Body of pancreas (tissue), 4 donors: ENCODE measurements around the gene DNM2. TPM values are rescaled to one million over a fixed set of nuclear protein-coding genes. Genes with fewer than 3 reads are reported as not detected.

Experiments used
- ATAC-seq: fragments of 150-250 bp; one replicate; pipeline ENCODE4 v1.9.1; 2016
- DNase-seq, 4 donors: peaks; one replicate each; pipeline ENCODE4 v3.0.0-alpha.2; 2019
- H3K27ac ChIP-seq, 4 donors: fragments of 200-600 bp; sonication (generic); 1 replicate in 3 of 4; 2 replicates in 1 of 4; pipeline versions ENCODE4 v1.5.1 to v1.6.1; 2016 to 2019; ENCODE audit warnings: mild to moderate bottlenecking in 1 of 4, mixed read lengths in 1 of 4, moderate library complexity in 1 of 4
- H3K27me3 ChIP-seq, 2 donors: fragments of 200-600 bp; sonication (generic); one replicate each; pipeline ENCODE4 v1.6.0; 2016; ENCODE audit warnings: mild to moderate bottlenecking in 1 of 2
- H3K36me3 ChIP-seq, 2 donors: fragments of 200-600 bp; sonication (generic); replicated peaks in 1 of 2; 2 replicates each; pipeline ENCODE4 v1.5.1; 2016; ENCODE audit warnings: low read depth in 2 of 2; ENCODE audit not compliant: insufficient read depth in 1 of 2
- H3K4me1 ChIP-seq: fragments of 200-600 bp; sonication (generic); one replicate; pipeline ENCODE4 v1.6.0; 2016
- H3K4me3 ChIP-seq, 2 donors: fragments of 200-600 bp; sonication (generic); 1 replicate in 1 of 2; 2 replicates in 1 of 2; pipeline ENCODE4 v1.5.1; 2016 to 2019
- H3K9me3 ChIP-seq, 3 donors: fragments of 200-600 bp; sonication (generic); 1 replicate in 2 of 3; 2 replicates in 1 of 3; pipeline ENCODE4 v1.5.1; 2016
- POLR2A ChIP-seq, 3 donors: fragments of 450-650 bp; IDR thresholded peaks; one replicate each; pipeline ENCODE4 v1.6.1; 2016; ENCODE audit warnings: antibody characterized with exemption in 3 of 3, mild to moderate bottlenecking in 2 of 3
- WGBS, 2 donors: methylation state at CpG; one replicate each; pipeline ENCODE4 v1.1.5; 2017; 5-methylcytosine and 5-hydroxymethylcytosine counted together
- intact Hi-C: fragments of 100-400 bp; cut with DNase I; formaldehyde crosslinking; loops from one replicate; pipeline ENCODE4 v1.15.1; 2023
- total RNA-seq, 2 donors: library from RNA; depleted of rRNA; stranded (reverse); fragments of >200 nt; gene quantifications; one replicate each; pipeline ENCODE4 v1.1.0, GENCODE V29; 2016
- TF ChIP-seq, protein P1 (sequence below), 7 experiments: fragments of 450-650 bp in 4 of 7; fragments of 200-600 bp in 3 of 7; sonication (generic) in 3 of 7; IDR thresholded peaks; one replicate each; pipeline ENCODE4 v1.5.1; 2016 to 2019; ENCODE audit warnings: antibody characterized with exemption in 7 of 7

Gene DNM2
- total RNA-seq, 2 donors from 2014 or later, result 98.6 to 158 TPM

DNA sequence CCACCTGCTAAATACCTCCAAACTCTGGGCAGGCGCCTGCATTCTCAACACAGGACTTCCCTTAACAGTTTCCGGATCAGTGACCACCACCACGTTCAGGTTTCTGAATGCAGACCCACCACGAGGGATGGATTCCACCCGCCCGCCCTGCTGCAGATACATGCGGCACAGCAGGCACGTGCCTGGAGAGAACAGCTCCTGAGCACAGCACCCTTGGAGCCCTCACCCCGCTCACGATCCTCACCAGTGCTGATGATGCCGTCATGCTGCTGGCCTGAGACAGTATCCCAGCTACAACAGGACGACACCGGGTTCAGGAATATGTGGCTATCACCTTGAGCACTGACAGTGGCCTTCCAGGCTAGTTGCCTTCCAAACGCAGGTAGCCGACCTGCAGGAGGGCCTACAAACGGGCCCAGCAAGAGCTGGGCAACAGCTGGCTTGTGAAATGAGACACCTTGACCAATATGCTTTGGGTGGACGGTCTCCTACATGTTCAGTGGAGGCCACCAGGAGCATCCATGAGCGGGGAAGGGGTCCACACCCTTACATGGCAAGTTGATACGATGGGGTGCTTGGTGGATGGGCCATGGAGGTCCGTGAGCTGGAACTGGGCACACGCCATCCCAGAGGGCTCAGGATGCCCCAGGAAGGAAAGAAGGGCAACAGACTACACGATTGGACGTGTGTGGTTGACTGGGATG lies 26.5 kb upstream of the DNM2 start:
- no peak overlapping the region for H3K27ac ChIP-seq
- no peaks in the 10 kb centered on the region for H3K9me3 ChIP-seq
- intact Hi-C loops, result no loop called here
- H3K4me1 ChIP-seq, result peaks cover 13% of the 10 kb centered on the region
- peaks cover 0 to 24% of the 10 kb centered on the region in 2 donors for H3K36me3 ChIP-seq
- no peaks in the 10 kb centered on the region for H3K27me3 ChIP-seq
- 83 to 87% methylated on average over 15 to 23 of the region's 23 CpGs for WGBS, 2 donors
- H3K4me3 ChIP-seq, result no peak overlapping the region
- TF ChIP-seq, protein P1, sequence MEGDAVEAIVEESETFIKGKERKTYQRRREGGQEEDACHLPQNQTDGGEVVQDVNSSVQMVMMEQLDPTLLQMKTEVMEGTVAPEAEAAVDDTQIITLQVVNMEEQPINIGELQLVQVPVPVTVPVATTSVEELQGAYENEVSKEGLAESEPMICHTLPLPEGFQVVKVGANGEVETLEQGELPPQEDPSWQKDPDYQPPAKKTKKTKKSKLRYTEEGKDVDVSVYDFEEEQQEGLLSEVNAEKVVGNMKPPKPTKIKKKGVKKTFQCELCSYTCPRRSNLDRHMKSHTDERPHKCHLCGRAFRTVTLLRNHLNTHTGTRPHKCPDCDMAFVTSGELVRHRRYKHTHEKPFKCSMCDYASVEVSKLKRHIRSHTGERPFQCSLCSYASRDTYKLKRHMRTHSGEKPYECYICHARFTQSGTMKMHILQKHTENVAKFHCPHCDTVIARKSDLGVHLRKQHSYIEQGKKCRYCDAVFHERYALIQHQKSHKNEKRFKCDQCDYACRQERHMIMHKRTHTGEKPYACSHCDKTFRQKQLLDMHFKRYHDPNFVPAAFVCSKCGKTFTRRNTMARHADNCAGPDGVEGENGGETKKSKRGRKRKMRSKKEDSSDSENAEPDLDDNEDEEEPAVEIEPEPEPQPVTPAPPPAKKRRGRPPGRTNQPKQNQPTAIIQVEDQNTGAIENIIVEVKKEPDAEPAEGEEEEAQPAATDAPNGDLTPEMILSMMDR (IDR thresholded peaks at IDR 0.05), result no peak
- TF ChIP-seq POLR2A (IDR thresholded peaks at IDR 0.05), result no peak
- ATAC-seq, result no peak
- no peak for DNase-seq

DNA sequence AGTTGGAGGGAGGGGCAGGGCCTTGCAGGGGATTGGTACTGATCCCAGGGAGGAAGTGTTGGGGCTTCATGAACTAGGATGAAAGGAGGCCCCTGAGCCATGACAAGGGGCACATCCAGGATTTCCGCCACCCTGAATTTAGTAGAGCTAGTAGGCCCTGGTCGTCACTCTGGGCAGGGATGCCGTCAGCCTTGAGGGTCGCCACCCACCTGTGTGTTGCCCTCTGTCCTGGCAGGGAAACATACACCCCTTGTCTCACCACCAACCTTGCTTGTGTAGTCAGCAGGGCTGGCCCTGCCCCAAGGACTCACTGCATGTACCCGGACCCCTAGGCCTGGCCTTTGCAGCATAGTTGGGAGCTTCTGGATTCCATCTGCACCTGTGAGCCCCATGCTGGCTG lies 26.0 kb upstream of the DNM2 start:
- ATAC-seq, result no peak
- H3K36me3 ChIP-seq, result peaks cover 0 to 21% of the 10 kb centered on the region in 2 donors
- no peak for TF ChIP-seq POLR2A (IDR thresholded peaks at IDR 0.05)
- TF ChIP-seq, protein P1 (IDR thresholded peaks at IDR 0.05), result no peak

DNA sequence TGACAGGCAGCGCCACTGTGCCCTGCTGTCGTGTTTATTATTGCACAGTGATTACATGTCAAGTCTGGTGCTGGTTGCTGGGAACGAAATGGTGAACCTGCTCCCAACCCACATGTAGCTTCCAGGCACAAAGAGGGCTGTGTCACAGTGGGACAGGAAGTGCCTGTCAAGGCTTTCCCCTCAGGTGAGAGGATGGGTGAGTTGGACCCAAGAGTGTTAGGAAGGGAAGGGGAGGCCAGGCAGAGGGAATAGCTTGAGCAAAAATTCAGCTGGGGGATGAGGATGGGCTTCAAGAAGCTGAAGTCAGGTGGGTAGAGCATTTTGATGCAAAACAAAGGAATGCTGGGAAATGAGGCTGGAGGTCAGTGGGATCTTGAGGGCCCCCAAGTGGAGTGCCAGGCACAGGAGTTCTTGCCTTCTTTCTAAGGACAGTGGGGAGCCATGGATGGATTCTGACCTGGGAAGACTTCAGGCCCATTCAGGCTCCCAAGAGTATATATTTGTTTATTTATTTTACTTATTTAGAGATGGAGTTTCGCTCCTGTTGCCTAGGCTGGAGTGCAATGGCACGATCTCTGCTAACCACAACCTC lies 25.1 kb upstream of the DNM2 start:
- no peak for DNase-seq
- Histone ChIP-seq H3K9me3 (no peaks in the 10 kb centered on the region), H3K4me1 (peaks cover 13% of the 10 kb centered on the region), H3K27me3 (no peaks in the 10 kb centered on the region), H3K27ac (no peak overlapping the region), H3K36me3 (peaks cover 0 to 15% of the 10 kb centered on the region in 2 donors), H3K4me3 (no peak overlapping the region)
- TF ChIP-seq POLR2A (IDR thresholded peaks at IDR 0.05), result no peak
- TF ChIP-seq, protein P1 (IDR thresholded peaks at IDR 0.05), result no peak
- 77 to 89% methylated on average over 3 to 5 of the region's 5 CpGs for WGBS, 2 donors
- ATAC-seq, result no peak
- intact Hi-C loops, result no loop called here

More for the DNA sequence above, 26.0 kb upstream of the DNM2 start:
- H3K4me1 ChIP-seq, result peaks cover 13% of the 10 kb centered on the region
- H3K9me3 ChIP-seq, result no peaks in the 10 kb centered on the region
- no peak for DNase-seq
- intact Hi-C loops, result no loop called here
- WGBS, 2 donors, result 73 to 97% methylated on average over 5 of the region's 5 CpGs
- H3K27me3 ChIP-seq, result no peaks in the 10 kb centered on the region
- H3K4me3 ChIP-seq, result no peak overlapping the region
- no peak overlapping the region for H3K27ac ChIP-seq

DNA sequence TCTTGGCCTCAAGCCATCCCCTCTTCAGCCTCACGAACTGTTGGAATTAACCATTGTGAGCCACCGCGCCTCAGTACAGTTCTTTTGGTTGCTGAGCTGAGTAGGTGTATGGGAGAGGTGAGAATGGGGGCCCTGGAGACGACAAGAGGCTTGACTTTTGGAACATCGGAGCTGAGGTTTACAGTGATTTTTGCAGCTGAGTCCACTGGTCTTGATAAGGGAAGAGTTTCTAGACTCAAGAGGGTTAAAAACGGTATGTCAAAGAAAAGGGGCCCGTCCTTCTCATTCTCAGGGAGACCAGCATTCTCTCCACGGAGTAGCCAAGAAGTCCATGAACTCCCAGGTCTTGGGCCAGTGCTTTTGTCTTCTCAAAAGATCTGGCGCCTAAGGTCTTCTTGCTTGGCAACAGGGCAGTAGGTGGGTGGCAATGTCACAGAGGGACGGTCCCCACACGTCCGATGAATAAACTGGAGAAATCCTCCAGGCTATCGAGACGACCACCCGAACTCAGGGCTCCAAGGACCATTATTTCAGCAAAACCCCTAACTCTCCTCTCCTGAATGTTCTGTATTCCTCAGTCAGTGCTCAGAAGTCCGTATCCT lies 23.1 kb upstream of the DNM2 start:
- Histone ChIP-seq H3K27ac (no peak overlapping the region), H3K9me3 (no peaks in the 10 kb centered on the region), H3K4me3 (no peak overlapping the region), H3K36me3 (peaks cover 0 to 7% of the 10 kb centered on the region in 2 donors), H3K4me1 (peaks cover 13% of the 10 kb centered on the region), H3K27me3 (no peaks in the 10 kb centered on the region)
- ATAC-seq, result no peak
- DNase-seq, result no peak
- WGBS, 2 donors, result 40 to 43% methylated on average over 16 of the region's 16 CpGs
- intact Hi-C loops, result no loop called here
- TF ChIP-seq, protein P1 (IDR thresholded peaks at IDR 0.05), result no peak
